AG04450 (cell line): ENCODE data around the gene SYCE3. TPM values are rescaled to one million over a fixed set of nuclear protein-coding genes. Genes with fewer than 3 reads are reported as not detected.

Experiments
- CTCF ChIA-PET: fragments of 300-600, 350-600 bp; formaldehyde crosslinking; extraction: SDS; loops from one replicate; lab custom pipeline; 2022; ENCODE audit warnings: antibody characterized with exemption, inconsistent platforms; lab: Charles Lee
- POLR2A ChIA-PET: fragments of 350-600 bp; formaldehyde crosslinking; extraction: SDS; loops from one replicate; lab custom pipeline; 2021; ENCODE audit warnings: antibody characterized with exemption, inconsistent platforms; lab: Yijun Ruan, JAX
- DNase-seq: peaks from one replicate; pipeline ENCODE4 v3.0.0-alpha.2; 2011; ENCODE audit warnings: low read depth, low spot score
- H3K27ac ChIP-seq: one replicate; pipeline ENCODE4 v1.5.1; 2012; ENCODE audit warnings: low read depth, low read length, control low read depth
- H3K27me3 ChIP-seq: one replicate; pipeline ENCODE4 v1.6.0; 2012; ENCODE audit warnings: low read length; ENCODE audit not compliant: control insufficient read depth, insufficient read depth
- H3K4me3 ChIP-seq: 2 replicates; pipeline ENCODE4 v1.5.1; 2011; ENCODE audit warnings: mild to moderate bottlenecking, low read depth, low read length, control low read depth
- H3K9me3 ChIP-seq: 2 replicates; pipeline ENCODE4 v1.5.1; 2012; ENCODE audit warnings: low read length; ENCODE audit not compliant: control insufficient read depth, insufficient read depth
- polyA plus RNA-seq: library from polyadenylated mRNA; depleted of rRNA; stranded (reverse); fragments of >200 nt; gene quantifications from 2 replicates; pipeline ENCODE4 v1.2.3, GENCODE V29; 2011
- TF ChIP-seq, protein P1 (sequence below): IDR thresholded peaks from 2 replicates; pipeline ENCODE4 v1.5.1; 2011; ENCODE audit warnings: low read depth, low read length, control low read depth, inconsistent platforms

SYCE3 gene
- polyA plus RNA-seq, 1 experiment, result not detected

DNA sequence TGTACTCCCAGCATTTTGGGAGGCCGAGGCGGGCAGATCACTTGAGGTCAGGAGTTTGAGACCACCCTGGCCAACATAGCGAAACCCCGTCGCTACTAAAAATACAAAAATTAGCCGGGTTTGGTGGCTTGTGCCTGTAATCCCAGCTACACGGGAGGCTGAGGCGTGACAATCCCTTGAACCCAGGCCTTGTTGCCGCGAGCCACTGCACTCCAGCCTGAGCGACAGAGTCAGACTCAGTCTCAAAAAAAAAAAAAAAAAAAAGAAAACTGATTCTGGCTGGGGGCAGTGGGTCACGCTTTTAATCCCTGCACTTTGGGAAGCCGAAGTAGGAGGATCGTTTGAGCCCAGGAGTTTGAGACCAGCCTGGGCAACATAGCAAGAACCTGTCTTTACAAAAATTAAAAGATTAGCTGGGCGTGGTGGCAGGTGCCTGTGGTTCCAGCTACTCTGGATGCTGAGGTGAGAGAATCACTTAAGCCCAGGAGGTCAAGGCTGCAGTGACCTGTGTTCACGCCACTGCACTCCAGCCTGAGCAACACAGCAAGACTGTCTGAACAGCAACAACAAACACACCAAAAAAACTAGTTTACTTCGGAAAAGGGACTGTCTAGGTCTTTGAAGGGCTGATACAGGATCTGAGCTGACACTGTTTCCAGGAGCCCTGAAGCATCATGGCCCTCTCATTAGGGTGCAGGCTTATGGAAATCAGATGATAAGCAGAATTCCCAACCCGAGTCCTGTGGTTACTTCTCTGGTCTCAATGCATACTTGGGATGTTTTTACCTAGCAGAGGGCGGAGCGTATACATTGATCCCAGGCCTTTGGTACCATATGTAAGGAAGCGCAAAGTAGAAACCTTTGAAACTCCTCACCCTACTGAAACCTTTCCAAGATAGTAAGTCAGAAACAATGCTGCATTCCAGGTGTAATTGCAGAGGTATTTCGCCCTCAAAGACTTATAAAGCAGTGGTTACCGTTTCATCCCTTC, 21.7 kb upstream of the SYCE3 start:
- Histone ChIP-seq H3K4me3 (no peak overlapping the region), H3K9me3 (no peaks in the 10 kb centered on the region), H3K27me3 (peaks cover 7% of the 10 kb centered on the region), H3K27ac (no peak overlapping the region)
- TF ChIP-seq, protein P1, sequence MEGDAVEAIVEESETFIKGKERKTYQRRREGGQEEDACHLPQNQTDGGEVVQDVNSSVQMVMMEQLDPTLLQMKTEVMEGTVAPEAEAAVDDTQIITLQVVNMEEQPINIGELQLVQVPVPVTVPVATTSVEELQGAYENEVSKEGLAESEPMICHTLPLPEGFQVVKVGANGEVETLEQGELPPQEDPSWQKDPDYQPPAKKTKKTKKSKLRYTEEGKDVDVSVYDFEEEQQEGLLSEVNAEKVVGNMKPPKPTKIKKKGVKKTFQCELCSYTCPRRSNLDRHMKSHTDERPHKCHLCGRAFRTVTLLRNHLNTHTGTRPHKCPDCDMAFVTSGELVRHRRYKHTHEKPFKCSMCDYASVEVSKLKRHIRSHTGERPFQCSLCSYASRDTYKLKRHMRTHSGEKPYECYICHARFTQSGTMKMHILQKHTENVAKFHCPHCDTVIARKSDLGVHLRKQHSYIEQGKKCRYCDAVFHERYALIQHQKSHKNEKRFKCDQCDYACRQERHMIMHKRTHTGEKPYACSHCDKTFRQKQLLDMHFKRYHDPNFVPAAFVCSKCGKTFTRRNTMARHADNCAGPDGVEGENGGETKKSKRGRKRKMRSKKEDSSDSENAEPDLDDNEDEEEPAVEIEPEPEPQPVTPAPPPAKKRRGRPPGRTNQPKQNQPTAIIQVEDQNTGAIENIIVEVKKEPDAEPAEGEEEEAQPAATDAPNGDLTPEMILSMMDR, result no peak
- ChIA-PET CTCF (interaction anchor here (0.7 to 1.5 kb wide), 3 partner anchors 21 to 59 kb away, joined by 3 to 8 read pairs (median 3); partner anchors contain the start of genes SCO2 and SYCE3), POLR2A (interaction anchor here (0.6 kb wide), 1 partner anchor 14 kb away, joined by 4 read pairs; no protein-coding TSS in a partner anchor)
- no peak for DNase-seq

DNA sequence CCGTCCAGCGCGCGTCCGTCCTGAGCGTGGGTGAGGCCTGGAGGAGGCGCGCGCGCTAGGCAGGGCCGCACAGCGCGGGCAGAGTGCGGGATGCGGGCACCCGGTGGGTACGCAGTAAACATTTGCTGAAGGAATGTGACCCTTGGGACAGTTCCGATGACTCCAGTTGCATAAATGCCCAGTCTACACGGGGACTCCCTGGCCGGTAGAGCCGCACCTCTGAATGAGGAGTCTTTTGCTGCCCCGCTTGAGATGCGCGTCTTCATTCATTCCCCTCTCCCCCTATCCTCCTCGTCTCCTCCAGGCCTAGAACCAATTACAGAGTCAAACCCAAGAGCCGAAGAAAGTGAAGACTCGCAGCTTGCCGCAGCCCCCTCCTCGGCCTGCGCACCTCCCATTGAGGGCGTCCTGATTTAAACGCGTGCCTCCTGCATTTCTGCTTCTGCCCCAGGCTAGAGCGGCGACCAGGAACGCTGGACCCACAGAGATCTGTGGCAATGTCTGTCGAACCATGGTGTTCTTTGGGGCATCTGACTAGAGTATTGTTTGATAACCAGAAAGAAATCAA, 20.7 kb upstream of the SYCE3 start:
- ChIA-PET CTCF (no interaction called here), POLR2A (interaction anchor here (0.6 to 1.6 kb wide), 2 partner anchors 19 to 76 kb away, joined by 3 to 11 read pairs; partner anchors contain the start of genes LMF2 and NCAPH2)
- no peaks in the 10 kb centered on the region for H3K9me3 ChIP-seq
- no peak for DNase-seq
- peak overlapping the region; percentile 79 for H3K4me3 ChIP-seq
- H3K27me3 ChIP-seq, result peaks cover 6% of the 10 kb centered on the region
- TF ChIP-seq, protein P1, result no peak
- peak overlapping the region; percentile 21 for H3K27ac ChIP-seq

DNA sequence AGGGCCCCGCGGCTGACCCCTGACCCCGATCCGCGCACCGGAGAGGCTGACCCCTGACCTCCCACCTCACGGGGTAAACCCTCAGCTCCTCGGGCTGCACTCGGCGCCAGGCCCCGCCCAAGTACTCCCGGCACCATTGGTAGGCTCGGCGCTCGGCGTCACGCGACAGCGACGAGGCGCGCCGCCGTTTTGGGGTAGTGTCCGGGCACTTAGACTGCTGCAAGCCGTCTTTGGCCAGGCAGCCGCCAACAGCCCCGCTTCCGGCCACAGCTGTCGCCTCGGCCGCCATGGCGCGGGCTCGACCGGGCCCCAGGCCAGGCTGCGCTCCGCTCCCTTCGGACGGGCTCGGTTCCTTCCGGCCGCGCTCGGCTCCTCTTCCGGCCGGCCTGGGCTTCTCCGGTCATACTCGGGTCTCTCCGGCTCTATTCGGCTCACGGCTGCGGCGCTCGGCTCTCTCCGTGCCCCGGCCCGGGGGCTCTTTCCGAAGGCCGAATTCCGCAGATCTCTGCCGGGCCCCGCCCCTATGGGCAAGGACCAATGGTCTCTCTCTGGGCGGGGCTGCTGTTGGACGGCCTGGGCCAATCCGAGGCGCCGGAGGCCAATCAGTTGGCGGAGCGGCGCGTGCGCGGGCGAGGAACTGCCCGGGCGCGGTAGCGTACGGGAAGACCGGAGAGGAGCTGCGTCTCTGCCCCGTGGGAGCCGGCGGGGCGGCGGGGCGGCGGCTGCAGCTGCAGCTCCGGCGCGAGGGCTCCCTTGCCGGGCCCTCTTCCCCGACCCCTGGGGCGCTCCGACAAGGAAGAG, 20.0 kb upstream of the SYCE3 start, which contains the start of gene CHKB:
TSS of gene CHKB (minus strand) at position 357 of the 801 bp plus-strand sequence. CDS start at position 289, 68 bp downstream.
- peak; percentile 89 for DNase-seq
- Histone ChIP-seq H3K4me3 (peak within 1 kb of the TSS; percentile 83), H3K27me3 (peaks cover 8% of the 10 kb centered on the region), H3K27ac (peak within 1 kb of the TSS; percentile 84), H3K9me3 (no peaks in the 10 kb centered on the region)
- TF ChIP-seq, protein P1, result no peak
- CTCF ChIA-PET, result interaction anchor here (1.2 kb wide), 1 partner anchor 38 kb away, joined by 4 read pairs; no protein-coding TSS in a partner anchor
- POLR2A ChIA-PET, result interaction anchor here (0.6 to 1.6 kb wide), 4 partner anchors 18 to 75 kb away, joined by 3 to 11 read pairs (median 4); partner anchors contain the start of genes LMF2 and NCAPH2

DNA sequence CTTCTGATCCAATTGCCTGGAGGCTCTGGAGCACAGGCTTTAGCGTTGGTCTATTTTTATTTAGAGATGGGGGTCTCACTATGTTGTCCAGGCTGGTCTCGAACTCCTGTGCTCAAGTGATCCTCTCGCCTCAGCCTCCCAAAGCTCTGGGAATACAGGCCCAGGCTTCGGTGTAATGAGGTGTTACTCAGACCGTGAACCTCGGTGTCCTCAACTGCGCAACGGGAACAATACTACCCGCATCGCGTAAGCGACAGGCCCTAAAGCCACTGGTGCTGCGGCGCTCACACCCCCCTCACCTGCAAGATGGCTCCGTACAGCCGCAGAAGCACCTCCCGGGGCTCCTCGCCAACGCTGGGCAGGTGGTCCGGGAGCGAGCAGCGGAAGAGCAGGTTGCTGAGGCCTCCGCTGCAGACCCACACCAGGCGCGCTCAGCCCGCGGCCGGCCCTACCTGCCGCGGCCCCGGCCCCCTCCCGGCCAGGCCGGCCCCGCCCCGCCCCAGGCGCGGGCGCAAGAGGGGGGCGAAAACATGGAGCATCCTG, 19.3 kb upstream of the SYCE3 start:
- POLR2A ChIA-PET, result interaction anchor here (0.7 to 1.6 kb wide), 3 partner anchors 26 to 74 kb away, joined by 3 to 11 read pairs (median 5); partner anchors contain the start of genes LMF2 and NCAPH2
- TF ChIP-seq, protein P1, result no peak
- CTCF ChIA-PET, result interaction anchor here (1.2 kb wide), 1 partner anchor 39 kb away, joined by 4 read pairs; no protein-coding TSS in a partner anchor

More for the DNA sequence above, 19.3 kb upstream of the SYCE3 start:
- DNase-seq, result no peak
- Histone ChIP-seq H3K27ac (peak overlapping the region; percentile 84), H3K27me3 (peaks cover 5% of the 10 kb centered on the region), H3K4me3 (peak overlapping the region; percentile 83), H3K9me3 (no peaks in the 10 kb centered on the region)
